Fibroblast of skin of abdomen (primary cell): ENCODE results near the gene NUBP2.

Experiments used
- DNase-seq: peaks from one replicate; pipeline ENCODE4 v3.0.0-alpha.2; 2013

The NUBP2 gene

DNA sequence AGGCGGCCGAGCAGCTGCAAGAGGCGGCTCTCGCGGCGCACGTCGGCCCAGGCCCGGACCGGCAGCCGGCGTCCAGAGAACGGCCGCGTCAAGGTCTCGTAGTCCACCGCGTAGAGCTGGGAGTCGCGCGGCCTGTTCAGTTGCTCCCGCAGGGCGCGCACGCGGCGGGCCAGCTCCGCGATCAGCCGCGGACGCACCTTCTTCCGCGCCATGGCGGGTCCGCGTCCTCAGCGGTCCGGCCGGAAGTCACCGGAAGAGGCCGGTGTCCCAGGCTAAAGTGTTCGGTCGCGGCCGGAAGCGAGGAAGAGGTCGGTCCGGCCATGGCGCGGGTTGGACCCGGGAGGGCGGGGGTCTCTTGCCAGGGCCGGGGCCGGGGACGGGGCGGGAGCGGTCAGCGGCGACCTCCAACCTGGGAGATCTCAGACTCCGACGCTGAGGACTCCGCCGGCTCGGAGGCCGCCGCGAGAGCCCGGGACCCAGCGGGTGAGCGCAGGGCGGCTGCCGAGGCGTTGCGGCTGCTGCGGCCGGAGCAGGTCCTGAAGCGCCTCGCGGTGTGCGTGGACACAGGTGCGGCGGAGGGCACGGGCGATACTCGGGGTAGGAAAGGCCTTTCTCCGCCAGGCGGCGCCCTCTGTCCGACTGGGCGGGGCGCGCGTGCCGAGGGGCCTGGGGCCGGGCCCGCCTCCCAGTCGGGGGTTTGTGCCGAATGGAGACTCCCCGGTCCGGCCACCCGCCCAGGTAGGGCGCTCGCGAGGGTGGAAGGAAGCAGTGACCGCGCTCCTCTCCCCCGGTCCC, 9.7 kb upstream of the NUBP2 start, which contains the start of gene MRPS34:
TSS of gene MRPS34 (minus strand) at position 227 of the 795 bp plus-strand sequence. CDS start at position 212, 15 bp downstream.
- DNase-seq: peak; percentile 80

DNA sequence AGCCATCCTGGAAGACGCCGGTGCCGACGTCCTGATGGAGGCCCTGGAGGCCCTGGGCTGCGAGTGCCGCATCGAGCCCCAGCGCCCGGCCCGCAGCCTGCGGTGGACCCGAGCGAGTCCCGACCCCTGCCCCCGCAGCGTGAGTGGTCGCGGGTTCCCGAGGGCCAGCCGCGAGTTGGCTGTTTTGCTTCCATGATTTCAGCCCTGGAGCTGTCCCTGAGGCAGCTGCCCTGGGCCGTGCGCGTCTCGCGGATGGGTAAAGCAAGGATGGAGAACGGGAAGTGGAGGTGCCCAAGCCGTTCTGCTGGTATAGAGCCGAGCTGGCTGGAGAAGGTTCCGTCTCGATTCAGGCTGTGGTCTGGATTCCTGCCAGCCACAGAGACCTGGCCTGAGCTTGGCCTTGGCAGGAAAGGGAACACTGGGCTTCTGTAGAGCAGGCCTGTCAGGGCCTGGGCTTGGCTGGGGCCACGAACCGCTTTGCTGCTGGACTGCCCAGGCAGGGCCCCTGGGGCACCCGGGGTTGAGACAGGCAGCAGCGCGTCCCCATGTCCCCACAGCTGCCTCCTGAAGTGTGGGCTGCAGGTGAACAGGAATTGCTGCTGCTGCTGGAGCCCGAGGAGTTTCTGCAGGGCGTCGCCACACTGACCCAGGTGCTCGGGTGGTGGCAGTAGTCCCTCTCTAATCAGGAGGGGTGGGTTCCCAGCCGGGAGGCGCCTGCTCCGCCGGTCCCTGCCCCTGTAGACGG, 8.9 kb upstream of the NUBP2 start:
- no peak for DNase-seq

DNA sequence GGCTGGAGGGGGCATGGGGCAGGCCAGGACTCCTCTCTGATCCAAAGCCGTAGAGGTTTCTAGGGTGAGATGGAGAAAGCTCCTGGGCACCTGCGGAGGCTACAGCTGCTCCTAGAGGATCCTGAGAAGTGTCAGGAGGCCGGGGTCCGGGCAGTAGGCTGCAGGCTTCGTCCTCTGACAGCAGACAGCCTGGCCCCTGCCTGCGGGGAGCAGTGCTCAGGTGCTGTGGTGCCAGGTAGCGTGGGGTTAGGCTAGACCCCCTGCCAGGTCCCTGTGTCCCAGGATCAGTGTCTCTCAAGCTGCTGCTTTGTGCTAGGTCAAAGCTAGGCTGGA, 8.3 kb upstream of the NUBP2 start:
- DNase-seq: no peak

DNA sequence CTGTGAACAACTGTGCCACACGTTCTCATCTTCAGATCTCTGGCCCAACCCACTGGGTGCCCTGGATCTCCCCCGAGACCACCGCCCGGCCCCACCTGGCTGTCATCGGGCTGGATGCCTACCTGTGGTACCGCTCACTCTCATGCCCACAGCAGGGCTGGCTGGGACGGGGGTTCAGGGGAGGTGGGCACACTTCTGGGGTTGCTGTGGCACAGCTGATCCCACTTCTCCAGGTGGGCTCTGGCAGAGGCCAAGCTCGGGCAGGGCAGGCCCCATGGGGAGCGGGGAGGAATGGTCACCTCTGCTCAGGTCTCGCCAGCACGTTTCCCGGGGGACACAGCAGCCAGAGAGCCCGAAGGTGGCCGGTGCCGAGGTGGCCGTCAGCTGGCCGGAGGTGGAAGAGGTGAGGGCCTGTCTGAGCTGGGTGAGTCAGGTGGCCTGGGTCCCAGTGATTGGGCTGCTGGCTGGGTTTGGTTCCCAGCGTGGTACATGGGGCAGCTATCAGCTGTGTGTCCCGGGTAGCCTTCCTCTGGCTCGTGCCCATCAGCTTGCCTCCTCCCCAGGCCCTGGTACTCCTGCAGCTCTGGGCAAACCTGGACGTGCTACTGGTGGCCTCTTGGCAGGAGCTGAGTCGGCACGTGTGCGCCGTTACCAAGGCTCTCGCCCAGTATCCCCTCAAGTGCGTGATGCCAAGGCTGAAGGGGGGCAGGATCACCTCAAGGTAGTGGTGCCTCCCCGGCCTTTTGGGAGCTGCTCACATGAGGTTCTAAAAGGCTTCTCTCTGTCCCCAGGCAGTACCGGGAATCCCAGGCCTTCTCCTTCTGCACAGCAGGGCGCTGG, 7.5 kb upstream of the NUBP2 start:
- no peak for DNase-seq

DNA sequence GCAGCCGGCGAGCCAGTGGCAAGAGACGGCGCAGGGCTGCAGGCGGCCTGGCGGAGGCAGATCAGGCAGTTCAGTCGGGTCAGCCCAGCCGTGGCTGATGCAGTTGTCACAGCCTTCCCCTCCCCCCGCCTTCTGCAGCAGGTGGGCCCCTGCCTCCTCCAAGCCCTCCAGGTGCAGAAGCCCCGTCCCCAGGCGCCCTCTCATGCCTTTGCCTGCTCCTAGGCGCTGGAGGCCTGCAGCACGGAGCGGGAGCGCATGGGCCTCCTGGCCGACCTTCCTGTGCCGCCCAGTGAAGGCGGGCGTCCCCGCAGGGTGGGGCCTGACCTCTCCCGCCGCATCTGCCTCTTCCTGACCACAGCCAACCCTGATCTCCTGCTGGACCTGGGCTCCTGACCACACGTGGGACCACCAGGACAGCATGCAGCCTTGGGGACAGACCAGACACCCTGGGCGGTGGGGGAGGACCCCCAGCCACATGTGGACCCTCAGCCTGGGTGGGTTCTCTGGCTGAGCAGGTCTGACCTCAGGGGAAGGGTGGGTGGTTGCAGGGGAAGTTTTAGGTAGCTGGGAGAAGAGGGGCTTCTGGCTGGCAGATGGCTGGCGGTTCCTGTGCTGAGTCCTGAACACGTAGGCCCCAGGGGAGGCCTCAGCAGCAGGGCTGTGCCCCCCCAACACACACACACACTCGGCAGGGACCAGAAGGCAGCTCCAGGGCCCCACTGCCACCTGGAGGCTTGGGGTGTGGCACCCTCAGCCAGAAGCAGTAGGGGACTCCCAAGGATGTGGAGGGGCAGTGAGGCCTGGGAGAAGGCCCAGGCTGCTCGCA, 6.7 kb upstream of the NUBP2 start:
- no peak for DNase-seq

DNA sequence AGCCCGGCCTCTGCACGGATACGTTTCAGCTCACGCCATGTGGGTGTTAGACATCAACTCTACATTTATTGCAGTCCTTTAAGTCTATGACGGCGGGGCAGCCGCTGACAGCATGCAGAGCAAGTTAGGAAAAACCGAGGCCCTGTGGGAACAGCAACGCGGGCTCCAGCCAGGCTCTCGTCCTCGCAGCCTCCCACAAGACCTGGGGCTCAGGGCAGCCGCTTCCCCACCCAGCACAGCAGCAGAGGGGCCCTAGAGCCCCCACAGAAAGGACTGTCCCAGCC, 6.1 kb upstream of the NUBP2 start:
- no peak for DNase-seq

DNA sequence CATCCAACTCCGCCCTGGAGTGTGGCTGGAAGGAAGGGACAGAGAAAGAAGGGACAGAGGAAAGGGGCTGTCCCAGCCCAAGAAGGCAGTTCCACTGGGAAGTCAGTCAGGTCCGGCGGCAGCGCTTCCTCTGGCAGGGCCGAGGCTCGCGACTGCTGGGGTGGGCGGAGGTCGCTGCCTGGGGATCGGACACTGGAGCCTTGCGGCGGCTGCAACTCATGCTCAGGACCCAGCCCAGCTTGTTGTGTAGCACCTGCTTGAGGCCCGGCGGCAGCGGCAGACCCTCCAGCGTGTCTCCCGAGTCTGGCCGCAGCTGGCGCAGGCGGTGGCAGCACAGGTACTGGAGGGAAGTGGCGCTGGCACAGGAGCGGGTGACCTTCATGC, 5.8 kb upstream of the NUBP2 start:
- no peak for DNase-seq

DNA sequence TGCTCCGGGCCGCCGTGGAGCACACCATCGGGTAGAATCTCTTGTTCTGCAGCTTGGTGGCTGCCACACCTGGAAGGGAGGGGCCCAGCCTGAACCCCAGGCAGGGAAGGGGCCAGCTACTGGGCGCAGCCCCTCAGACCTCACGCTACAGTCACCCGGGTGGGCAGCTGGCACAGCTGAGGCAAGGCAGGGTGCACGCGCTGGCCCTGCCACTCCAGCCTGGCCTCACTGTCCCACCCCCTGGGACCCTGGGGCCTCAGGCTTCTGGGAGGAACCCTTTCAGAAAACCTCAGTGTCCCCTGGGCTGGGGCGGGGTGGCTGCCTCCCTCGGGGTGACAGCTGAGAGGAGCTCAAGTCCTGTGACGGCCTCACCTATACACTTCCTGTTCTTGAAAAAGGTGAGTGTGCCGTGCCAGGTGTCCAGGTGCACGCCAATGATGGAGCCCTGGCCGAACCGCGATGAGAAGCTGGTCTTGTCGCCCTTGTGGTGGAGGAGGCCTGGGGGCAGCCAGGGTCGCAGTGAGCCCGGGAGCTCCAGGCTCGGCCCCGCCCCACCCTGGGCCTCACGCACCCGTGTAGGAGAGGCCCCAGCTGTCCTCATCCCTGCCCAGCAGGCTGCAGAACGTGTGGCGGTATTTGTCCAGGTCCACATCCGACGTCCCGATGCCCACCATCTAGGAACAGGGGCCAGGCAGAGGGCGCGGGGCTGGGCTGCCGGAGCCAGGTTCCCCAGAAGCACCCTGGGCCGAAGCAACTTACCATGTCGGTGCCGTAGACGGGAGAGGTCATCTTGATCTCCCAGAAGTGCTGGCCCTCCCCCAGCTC, 5.2 kb upstream of the NUBP2 start:
- no peak for DNase-seq

DNA sequence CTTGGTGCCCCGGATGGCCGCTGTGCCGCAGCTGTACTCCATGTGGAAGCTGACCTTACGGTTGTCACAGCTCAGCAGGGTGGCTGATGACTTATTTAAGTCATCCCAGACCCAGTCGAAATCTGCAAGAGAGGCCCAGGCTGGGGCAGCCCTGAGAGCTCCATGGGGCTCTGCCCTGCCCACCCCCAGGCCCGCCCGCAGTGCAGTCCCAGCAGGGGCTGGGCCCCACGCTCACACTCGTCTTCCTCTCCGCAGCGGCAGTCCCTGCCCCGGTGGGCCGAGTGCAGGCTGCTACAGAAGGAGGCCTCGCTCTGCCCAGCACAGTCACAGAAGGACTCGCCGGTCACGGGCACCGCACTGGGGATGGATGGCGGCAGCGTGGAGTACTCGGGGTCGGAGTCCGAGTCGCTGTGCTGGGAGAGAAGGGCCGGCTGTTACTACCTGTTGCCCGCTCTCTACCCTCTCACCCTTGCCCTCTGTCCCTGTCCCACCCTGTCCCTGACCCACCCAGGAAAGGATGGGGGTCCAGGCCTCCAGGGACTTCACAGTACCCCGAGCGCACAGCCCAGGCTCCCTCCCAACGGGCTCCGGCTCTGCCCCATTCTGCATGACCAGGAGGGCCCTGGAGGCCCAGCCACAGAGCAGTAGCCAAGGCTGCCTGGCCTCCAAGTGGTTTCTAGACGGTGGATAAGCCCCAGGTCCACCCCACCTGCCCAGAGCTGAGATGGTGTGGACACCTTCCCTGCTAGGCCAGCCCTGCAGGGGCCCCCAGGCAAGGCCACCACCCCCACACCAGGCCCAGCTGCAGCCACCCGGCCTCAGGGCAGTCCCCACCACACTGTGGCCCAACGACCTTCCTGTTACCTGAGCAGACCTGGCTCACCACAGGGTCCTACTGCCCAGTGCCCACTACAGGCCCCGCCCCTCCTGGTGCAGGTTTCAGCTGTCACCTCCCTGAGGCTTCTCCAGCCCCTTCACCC, 4.3 kb upstream of the NUBP2 start:
- DNase-seq: no peak

DNA sequence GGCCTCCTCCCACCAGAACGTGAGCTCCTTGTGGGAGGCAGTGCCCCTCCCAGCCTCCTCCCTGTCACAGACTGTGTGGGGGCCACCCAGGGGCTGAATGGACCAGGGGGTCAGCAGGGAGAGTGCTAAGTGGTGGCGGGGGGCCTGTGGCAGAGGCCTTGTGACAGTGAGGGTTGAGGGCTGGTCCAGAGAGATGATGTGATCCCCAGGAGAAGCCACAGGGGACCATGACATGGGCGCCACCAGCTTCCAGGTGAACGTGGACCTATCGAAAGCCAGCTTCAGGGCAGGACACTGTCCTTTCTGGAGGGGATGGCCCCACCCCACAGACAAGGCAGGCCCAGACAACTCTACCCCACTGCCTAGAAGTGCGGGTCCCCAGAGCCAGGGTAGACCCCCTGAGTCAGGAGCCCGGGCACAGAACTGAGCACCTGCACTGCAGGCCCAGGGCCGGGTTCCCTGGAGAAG, 3.5 kb upstream of the NUBP2 start:
- no peak for DNase-seq

DNA sequence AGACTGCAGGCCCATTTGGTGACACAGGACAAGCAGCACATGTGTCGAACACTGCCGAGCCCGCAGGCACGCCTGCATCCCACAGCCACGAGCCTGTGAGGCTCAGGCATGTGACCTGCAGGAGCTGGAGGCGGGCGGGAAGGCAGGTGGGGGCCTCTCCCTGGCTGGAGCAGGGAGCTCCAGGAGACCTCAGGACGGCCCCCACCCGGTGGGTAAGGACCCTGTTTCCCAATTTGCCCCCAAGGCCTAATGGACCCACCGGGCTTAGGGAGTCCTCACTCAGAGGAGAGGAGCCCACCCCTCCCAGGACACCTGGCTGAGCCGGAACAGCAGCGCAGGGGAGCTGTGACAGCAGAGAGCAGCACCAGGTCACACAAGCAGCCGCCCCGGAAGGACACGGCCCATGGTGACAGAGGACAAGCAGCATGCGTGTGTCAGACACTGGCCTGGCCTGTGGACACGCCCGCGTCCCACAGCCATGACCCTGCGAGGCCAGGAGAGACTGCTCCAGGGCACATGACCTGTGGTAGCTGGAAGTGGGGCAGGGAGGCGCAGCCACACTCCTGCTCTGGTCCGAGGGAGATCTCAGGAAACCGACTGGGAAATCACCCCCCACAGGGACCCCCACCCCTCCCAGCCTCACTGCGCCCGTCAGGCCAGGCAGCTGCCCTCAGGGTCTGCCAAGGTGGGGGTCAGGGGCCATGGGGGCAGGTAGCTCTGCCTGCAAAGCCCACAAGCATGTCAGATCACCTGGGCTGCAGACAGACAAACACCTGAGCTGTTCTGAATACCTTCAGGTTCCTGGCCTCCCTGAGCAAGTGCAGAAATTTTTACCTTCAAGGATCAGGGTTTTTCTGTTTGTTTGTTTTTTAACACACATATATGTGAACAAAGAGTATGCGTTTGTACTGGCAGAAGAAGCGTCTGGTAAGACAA, 2.8 kb upstream of the NUBP2 start:
- DNase-seq: no peak

DNA sequence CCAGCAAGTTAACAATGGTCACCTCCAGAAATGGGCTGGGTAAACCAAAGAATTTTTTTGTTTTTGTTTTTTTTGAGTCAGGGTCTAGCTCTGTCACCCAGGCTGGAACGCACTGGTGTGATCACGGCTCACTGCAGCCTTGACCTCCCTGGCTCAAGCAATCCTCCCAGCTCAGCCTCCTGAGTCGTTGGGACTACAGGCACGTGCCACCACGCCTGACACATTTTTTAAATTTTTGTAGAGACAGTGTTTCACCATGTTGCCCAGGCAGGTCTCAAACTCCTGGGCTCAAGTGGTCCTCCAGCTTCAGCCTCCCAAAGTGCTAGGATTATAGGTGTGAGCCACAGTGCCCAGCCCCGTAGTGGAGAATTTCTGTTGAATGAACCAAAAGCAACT, 2.1 kb upstream of the NUBP2 start:
- DNase-seq: no peak

DNA sequence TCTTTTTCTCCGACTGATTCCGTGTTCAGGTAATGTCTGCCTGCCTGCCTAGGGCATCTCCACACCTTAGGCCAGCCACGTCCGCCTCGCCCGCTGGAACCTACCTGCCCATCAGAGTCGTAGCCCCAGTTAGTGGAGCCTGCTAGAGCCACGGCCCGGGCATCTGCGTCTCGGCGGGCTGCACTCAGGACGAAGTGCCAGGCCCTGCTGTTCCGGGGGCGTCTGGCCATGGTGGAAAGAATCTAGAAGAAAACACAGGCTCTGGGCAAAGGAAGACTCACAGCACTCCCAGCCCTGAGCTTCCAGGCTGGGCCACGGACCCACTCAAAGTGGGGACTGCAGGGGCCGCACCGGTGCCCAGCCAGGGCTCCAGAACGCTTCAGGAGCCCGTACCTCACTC, 1.5 kb upstream of the NUBP2 start:
- no peak for DNase-seq

DNA sequence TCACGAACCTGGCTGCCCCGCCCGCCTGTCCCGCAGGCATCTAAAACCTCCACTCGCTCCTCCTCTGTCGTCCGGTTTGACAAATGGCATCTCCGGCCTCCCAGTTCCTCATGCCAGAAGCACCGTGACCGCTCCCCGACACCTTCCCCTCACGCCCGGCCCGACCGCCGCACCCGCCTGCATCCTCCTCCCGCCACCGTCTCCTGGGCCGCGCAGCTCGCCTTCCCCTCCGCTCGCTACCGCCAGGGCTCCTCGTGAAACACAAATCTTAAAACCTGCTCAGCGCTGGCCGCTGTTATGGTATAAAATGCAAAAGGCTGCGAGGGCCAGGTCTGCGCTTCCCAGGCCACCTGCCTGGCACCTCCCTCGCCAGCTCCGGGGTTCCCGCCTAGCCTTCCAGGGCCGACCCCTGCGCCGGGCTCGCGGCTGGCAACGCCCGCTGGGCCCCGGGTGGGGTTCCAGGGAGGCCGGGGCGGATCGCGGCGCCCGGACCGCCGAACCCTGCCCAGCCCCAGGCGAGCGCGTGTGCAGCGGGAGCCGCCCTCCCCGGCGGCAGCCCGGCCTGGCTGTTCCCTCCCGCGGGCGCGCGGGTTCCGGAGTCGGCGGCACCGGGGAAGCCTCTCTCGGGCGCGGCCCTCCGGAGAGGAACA, 877 bp upstream of the NUBP2 start:
- DNase-seq: no peak

DNA sequence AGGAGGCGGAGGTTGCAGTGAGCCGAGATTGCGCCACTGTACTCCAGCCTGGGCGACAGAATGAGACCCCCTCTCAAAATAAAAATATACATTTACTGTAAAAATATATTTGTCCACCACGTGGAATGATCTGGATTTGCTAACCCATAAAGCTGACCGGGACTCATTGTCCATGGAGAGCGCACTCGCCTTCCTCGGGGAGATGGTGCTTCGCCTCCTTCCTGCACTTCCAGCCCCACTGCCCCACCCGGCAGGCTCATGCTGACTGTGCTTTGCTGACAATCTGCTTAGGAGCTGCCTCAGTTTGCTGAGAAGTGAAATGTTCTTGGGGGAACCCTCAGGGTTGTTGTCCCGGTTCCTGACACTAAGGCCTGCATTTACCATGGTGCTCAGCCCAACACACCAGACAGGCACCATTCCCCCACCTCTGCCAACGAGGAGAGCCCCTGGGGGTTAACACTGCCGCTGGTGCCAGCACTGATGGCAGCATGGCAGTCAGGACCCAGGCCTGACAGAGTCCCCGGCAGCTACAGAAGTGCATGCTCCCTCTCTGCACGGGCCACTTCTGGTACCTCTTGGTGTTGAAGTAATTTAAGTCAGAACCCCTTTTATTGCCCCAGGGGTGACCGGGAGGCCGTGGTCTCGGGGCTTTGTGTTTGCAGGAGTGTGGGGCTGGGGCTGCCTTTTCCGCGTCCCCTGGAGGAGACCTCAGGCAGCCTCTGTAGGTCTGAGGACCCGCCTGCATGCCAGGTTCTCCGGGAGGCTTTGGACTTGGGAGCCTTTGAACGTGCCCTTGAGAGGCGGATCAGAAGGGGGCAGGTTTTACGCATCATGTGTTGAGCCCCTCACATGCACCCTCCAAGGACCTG, 2.5 kb downstream of the NUBP2 start:
- no peak for DNase-seq

DNA sequence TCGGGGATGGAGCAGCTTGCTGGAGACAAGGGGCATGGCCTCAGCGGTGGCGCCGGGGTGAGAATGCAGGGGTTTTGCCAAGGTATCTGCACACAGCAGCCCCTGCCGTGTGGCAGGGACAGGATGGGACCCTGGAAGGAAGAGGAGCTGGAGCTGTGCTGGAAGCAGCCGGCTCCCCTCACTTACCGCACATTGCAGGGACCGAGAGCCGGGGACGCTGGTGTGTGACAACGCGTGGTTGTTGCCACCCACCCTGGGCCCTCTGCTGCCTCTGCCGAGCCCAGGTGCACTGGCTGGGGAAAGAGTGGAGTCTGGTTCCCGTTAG, 3.0 kb downstream of the NUBP2 start:
- DNase-seq: no peak

DNA sequence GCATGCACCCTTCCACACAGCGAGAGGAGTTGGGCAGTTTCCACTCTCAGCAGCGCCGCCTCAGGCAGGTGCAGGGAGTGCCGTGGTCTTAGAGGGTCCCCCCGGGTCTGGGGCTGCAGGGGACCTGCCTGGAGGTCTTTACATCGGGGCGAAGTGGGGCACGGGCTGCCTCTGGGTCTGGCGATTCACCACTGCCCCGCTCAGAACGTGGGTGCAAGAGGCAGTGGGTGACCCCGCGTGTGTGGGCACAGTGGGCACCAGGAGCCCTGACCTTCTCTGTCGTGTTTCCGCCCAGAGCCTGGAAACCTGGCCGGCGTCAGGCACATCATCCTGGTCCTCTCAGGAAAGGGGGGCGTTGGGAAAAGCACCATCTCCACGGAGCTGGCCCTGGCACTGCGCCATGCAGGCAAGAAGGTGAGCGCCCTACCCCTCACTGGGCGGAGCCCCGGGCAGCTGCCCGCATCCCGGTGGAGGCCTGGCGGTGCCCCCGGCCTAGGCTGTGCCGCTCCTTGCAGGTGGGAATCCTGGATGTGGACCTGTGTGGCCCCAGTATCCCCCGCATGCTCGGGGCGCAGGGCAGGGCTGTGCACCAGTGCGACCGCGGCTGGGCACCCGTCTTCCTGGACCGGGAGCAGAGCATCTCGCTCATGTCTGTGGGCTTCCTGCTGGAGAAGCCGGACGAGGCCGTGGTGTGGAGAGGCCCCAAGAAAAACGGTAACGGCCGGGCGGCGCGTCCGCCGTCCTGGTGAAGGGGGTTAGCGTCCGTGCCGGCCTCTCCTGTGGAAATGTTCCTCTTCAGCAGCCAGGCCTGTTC, 3.7 kb downstream of the NUBP2 start:
- DNase-seq: no peak
